ENCODE measurements around the gene GRIK2.

The GRIK2 gene

GRCh38 chr6:101682937-101683336 lies 289.4 kb downstream of the GRIK2 start:
- Histone ChIP-seq H3K36me3 (replicated peaks) (no peaks in the 10 kb centered on the region), H3K27ac (no peak overlapping the region), H3K27me3 (replicated peaks) (no peaks in the 10 kb centered on the region), H3K4me3 (ENCODE audit: low read depth, low read length) (no peak overlapping the region)
- in situ Hi-C loops (cut with HindIII; ENCODE audit: low pct_ligation_motif_present, low sequenced_read_pairs): no loop called here
- no peak for TF ChIP-seq CTCF (IDR thresholded peaks at IDR 0.05; ENCODE audit: low read depth, low read length, missing control alignments)
- no peak for DNase-seq

- Histone ChIP-seq H3K36me3 (replicated peaks) (no peaks in the 10 kb centered on the region), H3K4me3 (ENCODE audit: low read depth, low read length) (no peak overlapping the region), H3K27me3 (replicated peaks) (no peaks in the 10 kb centered on the region), H3K27ac (no peak overlapping the region)
- TF ChIP-seq CTCF (IDR thresholded peaks at IDR 0.05; ENCODE audit: low read depth, low read length, missing control alignments): no peak
- in situ Hi-C loops (cut with HindIII; ENCODE audit: low pct_ligation_motif_present, low sequenced_read_pairs): no loop called here
- no peak for DNase-seq
Measured at GRCh38 chr6:101683884-101684283, 290.4 kb downstream of the GRIK2 start.

- DNase-seq: no peak
- Histone ChIP-seq H3K27ac (no peak overlapping the region), H3K36me3 (replicated peaks) (no peaks in the 10 kb centered on the region), H3K27me3 (replicated peaks) (no peaks in the 10 kb centered on the region), H3K4me3 (ENCODE audit: low read depth, low read length) (no peak overlapping the region)
- no peak for TF ChIP-seq CTCF (IDR thresholded peaks at IDR 0.05; ENCODE audit: low read depth, low read length, missing control alignments)
- in situ Hi-C loops (cut with HindIII; ENCODE audit: low pct_ligation_motif_present, low sequenced_read_pairs): no loop called here
Measured at GRCh38 chr6:101686653-101687052, 293.1 kb downstream of the GRIK2 start.

GRCh38 chr6:101689156-101689555 lies 295.6 kb downstream of the GRIK2 start:
- no peak for DNase-seq
- Histone ChIP-seq H3K36me3 (replicated peaks) (no peaks in the 10 kb centered on the region), H3K27me3 (replicated peaks) (no peaks in the 10 kb centered on the region), H3K27ac (no peak overlapping the region), H3K4me3 (ENCODE audit: low read depth, low read length) (no peak overlapping the region)
- in situ Hi-C loops (cut with HindIII; ENCODE audit: low pct_ligation_motif_present, low sequenced_read_pairs): no loop called here
- TF ChIP-seq CTCF (IDR thresholded peaks at IDR 0.05; ENCODE audit: low read depth, low read length, missing control alignments): no peak

- no peak overlapping the region for H3K4me3 ChIP-seq (ENCODE audit: low read depth, low read length)
- H3K27ac ChIP-seq: no peak overlapping the region
- H3K36me3 ChIP-seq (replicated peaks): no peaks in the 10 kb centered on the region
- TF ChIP-seq CTCF (IDR thresholded peaks at IDR 0.05; ENCODE audit: low read depth, low read length, missing control alignments): no peak
- no peaks in the 10 kb centered on the region for H3K27me3 ChIP-seq (replicated peaks)
- in situ Hi-C loops (cut with HindIII; ENCODE audit: low pct_ligation_motif_present, low sequenced_read_pairs): no loop called here
- DNase-seq: no peak
Measured at GRCh38 chr6:101689695-101690094, 296.2 kb downstream of the GRIK2 start.

GRCh38 chr6:101700655-101701054 lies 307.1 kb downstream of the GRIK2 start:
- no peak for DNase-seq
- H3K27me3 ChIP-seq (replicated peaks): no peaks in the 10 kb centered on the region
- in situ Hi-C loops (cut with HindIII; ENCODE audit: low pct_ligation_motif_present, low sequenced_read_pairs): no loop called here
- H3K27ac ChIP-seq: no peak overlapping the region
- H3K36me3 ChIP-seq (replicated peaks): no peaks in the 10 kb centered on the region
- TF ChIP-seq CTCF (IDR thresholded peaks at IDR 0.05; ENCODE audit: low read depth, low read length, missing control alignments): no peak
- H3K4me3 ChIP-seq (ENCODE audit: low read depth, low read length): no peak overlapping the region

Data from brain microvascular endothelial cell (primary cell).